HG03095 (cell line): ENCODE results near the gene ZSWIM1.

Experiments
- ATAC-seq: cut with Tn5 transposase; IDR thresholded peaks from one replicate; pipeline ENCODE4 v1.9.1; 2021; ENCODE audit warnings: moderate library complexity; ENCODE audit not compliant: unreplicated experiment

The ZSWIM1 gene

DNA sequence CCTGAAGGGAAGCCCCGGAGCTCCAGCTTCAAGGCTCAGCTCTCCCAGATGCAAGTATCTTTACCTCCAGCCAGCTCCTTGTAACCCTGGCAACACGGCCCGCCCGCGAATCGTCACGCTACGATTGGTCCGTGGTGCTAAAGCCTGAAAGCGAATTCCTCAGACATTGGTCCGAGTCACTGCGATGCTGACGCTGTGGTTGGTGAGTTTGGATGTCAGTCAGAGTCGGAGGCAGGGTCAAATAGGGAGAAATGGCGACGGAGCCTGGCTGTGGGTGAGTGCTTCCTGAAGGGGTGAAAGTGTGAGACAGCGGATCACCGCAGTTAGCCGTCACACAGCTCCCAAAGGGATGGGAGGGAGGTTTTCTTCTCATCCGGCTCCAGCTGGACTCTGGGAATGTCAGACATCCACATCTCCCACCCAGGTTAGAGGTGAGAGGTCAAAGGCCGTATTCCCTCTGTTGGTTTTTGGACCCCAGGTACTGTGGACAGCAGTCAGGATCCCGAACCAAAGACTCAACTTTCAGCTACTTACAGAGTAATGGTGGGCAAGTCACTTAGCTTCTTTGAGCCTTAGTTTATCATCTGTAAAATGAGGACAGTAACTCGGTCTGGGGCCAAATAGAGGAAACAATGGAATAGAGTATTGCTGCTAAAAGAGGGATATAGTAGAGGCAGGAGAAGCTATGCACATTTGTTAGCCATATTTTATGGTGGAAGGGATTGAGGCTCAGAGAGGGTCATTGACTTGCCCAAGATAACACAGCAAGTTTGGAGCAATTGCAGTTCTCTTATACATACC lies at the start of gene ZSWIM1:
ZSWIM1 (plus strand) TSS at position 240 of the 801 bp plus-strand sequence. CDS start 1,366 bp downstream, outside the sequence.
- ATAC-seq, result peak; percentile 91

DNA sequence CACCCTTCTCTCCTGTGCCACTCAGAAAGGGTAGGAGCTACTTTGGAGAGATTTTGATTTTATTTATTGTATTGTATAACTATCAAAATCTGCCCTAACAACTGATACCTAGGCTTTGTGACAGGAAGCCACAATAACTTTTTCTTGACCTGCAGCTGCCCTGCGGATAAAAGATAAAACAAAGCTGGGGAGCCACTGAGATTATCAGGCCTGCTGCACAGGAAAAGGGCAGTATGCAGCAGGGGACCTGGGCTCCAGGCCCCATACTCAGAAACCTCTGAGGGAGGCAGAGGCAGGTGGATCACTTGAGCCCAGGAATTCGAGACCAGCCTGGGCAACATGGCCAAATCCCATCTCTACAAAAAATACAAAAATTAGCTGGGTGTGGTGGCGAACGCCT lies 48.4 kb upstream of the ZSWIM1 start:
- no peak for ATAC-seq

DNA sequence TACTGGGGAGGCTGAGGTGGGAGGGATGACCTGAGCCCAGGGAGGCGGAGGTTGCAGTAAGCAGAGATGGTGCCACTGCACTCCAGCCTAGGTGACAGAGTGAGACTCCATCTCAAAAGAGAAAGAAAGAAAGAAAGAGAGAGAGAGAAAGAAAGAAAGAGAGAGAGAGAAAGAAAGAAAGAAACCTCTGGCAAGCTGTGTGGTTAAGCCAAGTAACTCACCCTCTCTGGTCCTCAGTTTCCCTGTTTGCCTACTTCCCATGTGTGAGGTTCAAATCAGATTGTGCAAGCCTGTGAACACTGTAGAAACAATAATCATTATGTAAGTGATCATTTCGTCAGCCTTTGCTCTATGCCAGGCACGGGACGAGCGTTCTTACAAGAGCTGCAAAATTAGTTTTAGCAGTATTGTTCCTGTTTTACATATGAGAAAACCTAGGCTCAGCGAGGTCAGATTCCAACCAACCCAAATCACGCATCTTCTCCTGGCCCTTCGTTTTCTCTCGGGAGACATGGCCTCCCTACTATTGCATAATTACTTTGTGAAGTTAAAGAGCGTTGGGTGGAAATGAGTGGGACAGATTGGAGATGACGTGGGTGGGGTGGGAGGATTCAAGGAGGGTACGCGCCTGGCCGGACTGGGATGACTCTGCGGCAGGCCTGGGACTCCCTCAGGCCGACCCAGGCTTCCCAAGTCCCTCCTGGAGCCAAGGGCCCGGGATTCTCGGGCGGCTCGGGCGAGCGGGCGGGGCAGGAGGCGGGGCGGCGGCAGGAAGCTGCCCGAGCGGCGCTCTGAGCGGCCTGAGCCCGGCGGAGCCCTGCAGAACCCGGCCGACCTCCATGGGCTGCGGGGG lies 47.8 kb upstream of the ZSWIM1 start, which contains the start of gene SNX21:
SNX21 (plus strand) TSS at position 770 of the 853 bp plus-strand sequence. CDS start 121 bp downstream, outside the sequence.
- no peak for ATAC-seq

DNA sequence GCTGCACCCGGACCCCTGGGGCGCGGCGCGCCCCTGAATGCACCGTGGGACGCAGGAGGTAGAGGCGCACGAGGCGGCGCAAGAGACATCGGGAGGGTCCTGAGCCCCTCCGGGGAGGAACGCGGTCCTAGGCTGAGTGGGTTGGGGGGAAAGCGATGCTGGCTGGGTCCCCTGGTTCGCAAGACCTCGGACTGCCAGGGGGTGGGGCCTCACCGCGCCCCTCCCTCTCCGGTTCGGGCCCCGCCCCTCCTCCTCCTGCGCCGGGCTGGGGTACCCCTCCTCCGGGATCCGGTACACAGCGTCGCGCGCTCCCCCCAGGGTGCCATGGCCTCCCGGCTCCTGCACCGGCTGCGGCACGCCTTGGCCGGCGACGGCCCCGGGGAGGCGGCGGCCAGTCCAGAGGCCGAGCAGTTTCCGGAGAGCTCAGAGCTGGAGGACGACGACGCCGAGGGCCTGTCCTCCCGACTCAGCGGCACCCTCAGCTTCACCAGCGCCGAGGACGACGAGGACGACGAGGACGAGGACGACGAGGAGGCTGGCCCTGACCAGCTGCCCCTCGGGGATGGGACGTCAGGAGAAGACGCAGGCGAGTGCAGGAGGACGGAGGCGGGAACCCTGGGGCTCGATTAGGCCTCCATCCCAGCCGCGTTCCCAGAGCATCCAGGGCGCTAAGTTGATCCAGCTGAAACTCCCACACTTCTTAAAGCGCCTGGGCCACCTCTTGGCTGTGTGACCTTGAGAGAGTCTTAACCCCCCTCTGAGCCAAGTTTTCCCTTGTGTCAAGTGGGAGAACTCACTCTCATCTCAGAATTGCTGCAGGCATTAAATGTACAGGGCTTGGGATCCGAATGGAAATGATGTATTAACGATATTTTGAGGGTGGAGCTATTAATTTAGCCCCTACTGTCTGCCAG lies 46.9 kb upstream of the ZSWIM1 start:
- no peak for ATAC-seq

DNA sequence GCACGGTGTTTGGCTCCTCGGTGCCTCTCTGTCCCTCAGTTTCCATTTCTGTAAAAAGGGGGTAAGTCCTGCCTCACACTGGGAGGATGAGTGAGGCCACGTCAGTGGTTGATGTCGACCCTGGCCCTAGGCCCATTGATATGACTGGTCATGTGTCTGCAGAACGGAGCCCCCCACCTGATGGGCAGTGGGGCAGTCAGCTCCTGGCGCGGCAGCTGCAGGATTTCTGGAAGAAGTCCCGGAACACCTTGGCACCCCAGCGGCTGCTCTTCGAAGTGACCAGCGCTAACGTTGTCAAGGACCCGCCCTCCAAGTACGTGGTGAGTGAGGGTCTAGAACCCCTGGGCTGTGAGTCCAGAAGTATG lies 46.2 kb upstream of the ZSWIM1 start:
- no peak for ATAC-seq

DNA sequence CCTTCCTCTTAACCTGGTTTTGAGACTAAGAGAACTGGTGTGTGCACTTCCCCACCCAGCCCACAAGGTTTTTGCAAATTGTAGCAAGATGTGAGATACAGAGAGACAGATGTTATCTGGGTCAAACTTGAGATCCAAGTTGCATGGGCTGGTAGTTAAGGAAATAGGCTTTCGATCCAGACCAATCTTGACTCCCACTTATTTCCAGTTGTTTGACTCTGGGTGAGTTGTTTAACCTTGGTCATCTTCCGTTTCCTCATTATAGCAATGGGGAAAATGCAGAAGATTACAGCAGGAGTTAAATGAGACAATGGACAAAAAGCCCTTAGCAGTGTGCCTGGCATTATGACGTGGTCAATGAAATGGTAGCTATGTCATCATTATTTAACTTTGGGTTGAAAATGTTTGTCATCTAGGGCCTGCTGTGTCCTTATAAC lies 45.7 kb upstream of the ZSWIM1 start:
- ATAC-seq, result no peak

DNA sequence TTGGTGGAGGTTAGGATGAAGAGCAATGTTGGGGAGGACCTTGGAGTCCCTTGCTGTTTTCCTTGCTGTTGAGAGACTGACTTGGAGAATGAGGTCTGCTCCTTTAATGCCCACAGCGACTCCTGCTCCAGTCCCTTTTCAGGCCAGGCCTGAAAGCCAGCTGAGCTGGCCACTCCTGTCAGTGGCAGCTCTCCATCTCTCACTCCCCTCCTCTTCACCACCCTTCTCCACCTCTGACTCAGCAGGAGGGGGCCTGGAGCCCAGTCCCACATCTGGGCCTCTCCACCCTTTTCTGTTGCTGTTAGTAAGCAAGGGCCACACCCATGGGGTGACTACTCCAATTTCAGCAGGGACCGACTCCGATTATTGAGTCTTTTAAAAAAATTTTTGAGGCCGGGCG lies 45.2 kb upstream of the ZSWIM1 start:
- no peak for ATAC-seq

DNA sequence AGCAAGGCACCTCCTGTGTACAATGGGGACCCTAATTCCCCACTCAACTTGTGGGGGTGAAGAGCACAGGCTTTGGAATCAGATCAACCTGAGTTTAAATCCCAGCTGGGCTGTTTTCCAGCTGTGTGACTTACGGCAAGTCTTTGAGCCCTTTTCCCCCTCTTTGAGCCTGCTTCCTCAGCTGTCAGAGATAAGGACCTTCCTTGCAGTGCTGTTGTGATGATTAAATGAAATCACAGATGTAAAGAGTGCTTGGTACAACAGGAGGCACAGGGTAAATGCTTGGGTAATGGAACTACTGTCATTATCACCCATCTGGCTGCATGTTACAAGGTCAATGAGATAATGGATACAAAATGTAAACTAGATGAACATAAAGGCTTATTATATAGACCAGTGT lies 44.2 kb upstream of the ZSWIM1 start:
- ATAC-seq, result no peak

DNA sequence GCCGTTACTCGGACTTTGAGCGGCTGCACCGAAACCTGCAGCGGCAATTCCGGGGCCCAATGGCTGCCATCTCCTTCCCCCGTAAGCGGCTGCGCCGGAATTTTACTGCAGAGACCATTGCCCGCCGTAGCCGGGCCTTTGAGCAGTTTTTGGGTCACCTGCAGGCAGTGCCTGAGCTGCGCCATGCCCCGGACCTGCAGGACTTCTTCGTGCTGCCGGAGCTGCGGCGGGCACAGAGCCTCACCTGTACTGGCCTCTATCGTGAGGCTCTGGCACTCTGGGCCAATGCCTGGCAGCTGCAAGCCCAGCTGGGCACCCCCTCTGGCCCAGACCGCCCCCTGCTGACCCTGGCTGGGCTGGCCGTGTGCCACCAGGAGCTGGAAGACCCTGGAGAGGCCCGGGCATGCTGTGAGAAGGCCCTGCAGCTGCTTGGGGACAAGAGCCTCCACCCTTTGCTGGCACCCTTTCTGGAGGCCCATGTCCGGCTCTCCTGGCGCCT lies 40.3 kb upstream of the ZSWIM1 start:
- no peak for ATAC-seq

DNA sequence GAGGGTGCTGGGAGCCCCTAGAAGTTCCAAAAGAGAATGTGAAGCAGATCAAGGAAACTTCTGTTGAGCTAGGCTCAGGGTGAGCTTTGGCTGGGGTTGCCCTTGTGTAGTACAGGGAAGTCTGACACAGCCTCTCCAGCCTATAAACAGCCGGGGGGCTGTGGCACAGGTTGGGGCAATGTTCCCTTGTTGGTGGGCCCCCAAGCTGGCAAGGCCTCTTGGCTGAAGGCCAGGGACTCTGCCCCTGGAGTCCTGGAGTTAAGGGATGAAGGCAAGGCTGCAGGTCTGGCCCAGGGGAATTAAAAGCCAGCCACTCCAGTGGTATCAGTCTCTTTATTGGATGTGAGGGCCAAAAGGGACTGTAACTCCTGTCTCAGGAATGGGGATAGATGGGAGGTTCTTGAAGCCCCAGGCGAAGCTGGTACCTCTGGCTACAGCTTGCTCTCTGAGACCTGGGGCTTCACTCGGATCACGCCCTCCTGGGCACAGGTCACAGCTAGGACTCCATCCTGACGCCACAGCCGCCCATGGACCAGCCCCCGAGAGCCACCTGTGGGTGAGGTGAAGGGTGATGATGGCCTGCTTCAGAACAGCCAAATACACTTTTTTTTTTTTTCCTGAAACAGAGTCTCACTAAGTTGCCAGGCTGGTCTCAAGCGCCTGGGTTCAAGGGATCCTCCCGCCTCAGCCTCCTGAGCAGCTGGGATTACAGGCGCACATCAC lies 39.5 kb upstream of the ZSWIM1 start:
- ATAC-seq, result no peak

DNA sequence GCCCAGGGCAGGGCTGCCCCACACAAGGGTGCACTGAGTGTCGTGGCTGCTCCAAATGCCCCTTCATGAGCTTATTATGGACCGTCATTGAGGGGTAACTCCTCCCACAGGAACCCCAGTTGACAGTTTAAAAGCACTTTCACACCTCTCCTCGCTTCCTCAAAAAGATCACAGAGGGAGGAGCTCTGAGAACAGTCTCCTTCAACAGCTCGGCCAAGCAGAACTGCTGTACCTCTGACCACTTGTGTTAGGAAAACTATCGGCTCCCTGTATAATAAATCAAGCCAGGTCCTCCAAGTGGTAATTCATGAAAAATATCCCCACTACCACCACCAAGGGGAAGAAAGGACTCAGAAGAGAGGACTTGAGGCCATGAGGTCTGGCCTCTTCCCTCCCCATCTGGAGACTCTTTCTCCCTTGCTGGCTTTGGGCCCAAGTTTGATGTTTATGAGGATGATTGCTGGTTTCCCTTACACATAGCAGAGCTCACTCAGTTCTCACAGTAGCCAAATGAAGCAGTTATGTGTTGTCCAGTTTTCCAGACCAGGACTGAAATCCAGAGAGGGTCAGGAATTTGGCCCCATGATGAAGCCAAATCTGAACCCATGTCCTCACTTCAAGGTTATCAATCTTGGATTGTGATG lies 38.7 kb upstream of the ZSWIM1 start:
- ATAC-seq, result no peak

DNA sequence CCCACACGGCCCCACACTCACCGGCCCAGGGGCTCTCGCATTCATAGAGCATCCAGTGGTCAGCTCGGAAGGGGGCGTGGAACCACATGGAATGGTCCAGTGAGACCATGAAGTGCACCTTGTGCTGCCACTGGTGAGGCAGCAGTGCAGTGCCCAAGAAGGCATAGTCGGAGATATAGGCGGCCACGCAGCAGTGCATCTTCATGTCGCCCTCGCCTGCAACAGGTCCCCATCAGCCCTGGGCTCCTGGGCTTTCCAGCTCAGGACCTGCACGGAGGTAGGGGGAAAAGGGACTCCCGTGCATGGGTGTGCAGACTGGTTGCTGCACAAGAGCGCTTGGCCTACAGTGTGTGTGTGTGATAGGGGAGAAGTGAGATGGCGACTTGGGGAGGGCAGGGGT lies 37.5 kb upstream of the ZSWIM1 start:
- ATAC-seq, result no peak

DNA sequence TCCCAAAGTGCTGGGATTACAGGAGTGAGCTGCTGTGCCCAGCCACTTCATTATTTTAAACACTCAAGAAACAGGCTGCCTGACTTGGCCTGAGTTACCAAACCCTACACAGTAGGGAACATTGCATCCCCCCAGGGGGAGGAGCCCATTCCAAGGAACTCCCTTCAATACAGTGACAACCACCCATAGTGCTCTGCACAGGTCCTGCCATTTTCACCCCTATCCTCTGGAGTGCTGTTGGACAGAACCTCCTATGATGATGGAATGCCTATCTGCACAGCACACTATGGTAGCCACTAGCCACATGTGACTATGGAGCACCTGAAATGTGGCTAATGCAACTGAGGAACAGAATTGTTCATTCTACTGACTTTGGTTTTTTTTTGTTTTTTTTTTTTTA lies 35.6 kb upstream of the ZSWIM1 start:
- no peak for ATAC-seq

DNA sequence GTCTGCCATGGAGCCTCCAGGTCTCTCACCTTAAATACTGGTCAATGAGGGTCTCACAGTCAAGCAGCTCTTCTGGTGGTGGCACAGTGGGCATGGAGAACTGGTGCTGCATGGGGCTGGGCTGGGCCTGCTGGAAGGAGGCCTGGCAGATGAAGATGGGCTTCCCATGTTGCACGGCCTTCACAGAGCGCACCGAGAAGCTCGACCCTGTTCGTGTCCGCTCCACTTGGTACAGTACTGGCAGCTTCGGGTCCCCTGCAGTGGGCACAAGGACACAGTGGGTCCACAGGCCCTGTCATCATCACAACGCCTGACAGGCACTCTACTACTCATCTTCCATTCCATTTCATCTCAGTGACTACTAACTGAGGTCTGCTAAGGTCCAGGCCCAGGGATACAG lies 32.6 kb upstream of the ZSWIM1 start:
- ATAC-seq, result no peak

DNA sequence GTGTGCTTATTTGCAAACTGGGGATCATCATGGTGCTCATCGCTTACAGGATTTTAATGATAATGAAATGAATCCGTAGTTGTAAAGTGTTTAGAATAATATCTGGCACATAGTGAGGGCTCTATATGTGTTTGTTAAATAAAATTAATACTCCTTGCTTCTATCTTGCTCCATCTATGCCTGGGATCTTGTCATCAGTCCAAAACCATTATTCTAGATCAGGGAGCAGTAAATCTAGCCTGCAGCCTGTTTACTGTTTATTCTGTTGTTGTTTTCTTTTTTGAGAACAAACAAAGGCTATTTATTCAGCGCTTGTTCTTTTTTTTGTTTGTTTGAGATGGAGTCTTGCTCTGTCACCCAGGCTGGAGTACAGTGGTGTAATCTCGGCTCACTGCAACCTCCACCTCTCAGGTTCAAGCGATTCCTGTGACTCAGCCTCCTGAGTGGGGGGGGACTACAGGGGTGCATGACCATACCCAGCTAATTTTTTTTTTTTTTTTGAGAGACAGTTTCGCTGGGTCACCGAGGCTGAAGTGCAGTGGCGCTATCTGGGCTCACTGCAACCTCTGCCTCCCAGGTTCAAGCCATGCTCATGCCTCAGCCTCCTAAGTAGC lies 32.0 kb upstream of the ZSWIM1 start:
- ATAC-seq, result no peak

DNA sequence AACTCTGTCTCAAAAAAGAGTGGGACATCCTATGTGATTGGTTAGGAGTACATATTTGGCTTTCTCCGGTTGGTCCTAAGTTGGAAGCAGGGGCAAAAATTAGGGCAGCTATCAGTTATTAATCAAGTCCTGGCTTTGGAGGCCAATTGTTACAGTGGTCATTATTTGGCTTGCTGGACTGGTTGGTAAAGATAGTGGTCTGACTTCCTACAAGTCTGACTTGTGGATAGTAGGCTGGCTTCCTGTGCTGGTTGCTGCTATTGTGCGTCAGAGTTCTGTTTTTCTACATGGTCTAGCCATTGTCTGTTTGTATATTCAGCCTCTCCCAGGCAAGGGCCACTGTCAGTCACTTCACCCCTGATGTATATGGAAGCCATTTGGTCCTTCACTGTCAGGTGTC lies 30.8 kb upstream of the ZSWIM1 start:
- ATAC-seq, result no peak

DNA sequence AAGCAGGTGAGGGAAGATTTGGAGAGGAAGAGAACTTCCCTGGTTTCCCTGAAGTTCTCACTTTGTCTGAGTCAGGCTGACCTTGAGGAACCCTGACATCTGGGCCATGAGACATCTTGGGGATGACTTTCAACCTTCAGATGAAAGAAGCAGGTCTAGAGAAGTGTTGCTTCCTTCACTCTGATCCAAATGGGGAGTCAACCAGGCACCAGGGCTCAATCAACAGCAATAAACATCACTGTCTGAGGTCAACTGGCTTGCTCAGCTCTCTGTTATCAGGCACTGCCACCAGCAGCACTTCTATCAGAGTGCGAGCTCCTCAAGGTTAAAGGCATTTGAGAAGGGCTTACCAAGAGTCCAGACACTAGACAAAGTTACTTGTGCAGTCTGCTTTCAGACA lies 30.1 kb upstream of the ZSWIM1 start:
- no peak for ATAC-seq

DNA sequence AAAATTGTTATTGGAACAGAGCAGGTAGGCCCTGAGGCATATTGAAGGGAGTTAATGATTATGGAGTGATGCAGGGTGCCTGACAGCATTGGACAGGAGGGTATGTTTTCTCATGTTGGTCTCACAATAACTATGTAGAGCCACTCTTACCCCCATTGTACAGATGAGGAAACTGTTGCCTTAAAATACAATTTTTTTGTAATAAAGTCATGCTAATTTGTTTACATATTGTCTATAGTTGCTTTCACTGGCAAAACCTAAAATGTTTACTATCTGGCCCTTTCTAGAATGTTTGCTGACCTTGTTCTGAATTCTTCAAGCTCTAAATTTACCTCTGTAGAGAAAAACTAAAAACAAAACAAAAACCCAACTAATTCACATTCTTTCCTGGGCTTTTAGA lies 29.5 kb upstream of the ZSWIM1 start:
- ATAC-seq, result no peak

DNA sequence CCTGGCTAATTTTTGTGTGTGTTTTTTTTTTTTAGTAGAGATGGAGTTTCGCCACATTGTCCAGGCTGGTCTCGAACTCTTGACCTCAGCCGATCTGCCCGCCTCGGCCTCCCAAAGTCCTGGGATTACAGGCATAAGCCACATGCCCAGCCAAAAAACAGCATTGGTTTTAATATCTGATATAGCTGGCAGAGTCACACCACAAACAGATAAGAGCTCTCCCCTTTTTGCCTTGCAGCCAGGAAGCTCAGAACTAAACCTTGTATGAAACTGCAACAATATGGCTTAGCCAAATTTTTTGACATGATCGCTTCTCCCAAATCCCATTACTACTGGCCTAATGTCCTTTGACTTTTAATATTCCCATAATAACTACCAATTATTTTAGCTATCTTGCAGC lies 28.7 kb upstream of the ZSWIM1 start:
- no peak for ATAC-seq
